ENCODE data around the gene FOXP3.

FOXP3 gene

GRCh38 chrX:49271341-49271740 is 6.8 kb upstream of the FOXP3 start:
- TF ChIP-seq, protein P1, sequence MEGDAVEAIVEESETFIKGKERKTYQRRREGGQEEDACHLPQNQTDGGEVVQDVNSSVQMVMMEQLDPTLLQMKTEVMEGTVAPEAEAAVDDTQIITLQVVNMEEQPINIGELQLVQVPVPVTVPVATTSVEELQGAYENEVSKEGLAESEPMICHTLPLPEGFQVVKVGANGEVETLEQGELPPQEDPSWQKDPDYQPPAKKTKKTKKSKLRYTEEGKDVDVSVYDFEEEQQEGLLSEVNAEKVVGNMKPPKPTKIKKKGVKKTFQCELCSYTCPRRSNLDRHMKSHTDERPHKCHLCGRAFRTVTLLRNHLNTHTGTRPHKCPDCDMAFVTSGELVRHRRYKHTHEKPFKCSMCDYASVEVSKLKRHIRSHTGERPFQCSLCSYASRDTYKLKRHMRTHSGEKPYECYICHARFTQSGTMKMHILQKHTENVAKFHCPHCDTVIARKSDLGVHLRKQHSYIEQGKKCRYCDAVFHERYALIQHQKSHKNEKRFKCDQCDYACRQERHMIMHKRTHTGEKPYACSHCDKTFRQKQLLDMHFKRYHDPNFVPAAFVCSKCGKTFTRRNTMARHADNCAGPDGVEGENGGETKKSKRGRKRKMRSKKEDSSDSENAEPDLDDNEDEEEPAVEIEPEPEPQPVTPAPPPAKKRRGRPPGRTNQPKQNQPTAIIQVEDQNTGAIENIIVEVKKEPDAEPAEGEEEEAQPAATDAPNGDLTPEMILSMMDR (IDR thresholded peaks at IDR 0.05), result no peak

DNA sequence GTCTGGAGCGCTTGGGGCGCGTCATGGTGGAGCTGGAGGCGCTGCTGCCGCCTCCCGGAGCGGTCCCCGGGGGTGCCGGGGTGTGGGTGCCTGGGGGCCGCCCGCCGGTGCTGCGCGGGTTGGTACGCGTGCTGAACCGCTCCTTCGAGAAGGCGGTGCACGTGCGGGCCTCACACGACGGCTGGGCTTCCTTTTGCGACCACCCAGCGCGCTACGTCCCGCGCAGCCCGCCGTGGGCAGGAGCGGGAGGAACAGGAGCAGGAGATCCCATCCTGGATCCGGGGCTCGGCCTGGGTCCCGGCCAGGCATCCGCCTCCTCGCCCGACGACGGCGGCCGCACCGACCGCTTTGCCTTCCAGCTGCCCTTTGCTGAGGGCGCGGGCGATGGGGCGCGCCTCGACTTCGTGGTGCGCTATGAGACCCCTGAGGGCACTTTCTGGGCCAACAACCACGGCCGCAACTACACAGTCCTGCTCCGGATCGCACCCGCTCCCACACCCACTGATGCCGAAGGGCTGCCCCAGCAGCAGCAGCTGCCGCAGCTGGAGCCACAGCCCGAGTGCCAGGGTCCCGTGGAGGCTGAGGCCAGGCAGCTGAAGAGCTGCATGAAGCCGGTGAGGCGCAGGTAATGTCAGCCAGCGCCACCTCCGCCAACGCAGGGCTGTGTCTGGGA is 5.9 kb upstream of the FOXP3 start:
- TF ChIP-seq, protein P1 (IDR thresholded peaks at IDR 0.05), result no peak

DNA sequence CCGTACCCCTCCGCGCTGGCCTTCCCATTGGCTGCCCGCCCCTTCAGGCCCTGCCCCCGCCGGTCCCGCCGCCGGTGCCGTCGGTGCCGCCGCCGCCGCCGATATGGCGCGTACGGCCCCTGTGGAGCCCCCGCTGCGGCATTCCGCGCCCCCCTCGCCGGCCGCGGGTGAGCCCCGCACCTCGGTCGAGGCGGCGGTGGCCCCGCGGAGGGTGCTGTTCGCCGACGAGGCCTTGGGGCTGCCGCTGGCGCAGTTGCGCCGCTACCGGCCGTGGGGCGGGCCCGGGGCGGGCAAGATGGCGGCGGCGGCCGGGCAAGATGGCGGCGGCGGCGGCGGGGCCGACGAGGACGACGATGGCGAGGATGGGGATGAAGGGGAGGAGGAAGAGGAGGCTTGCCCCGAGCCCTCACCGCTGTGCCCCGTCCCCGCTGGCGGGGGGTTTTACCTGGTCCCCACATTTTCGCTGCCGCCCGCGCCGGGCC is 5.3 kb upstream of the FOXP3 start, which contains the start of gene PPP1R3F:
PPP1R3F (plus strand) TSS at position 27 of the 482 bp plus-strand sequence; CDS start at position 104, 77 bp downstream.
- TF ChIP-seq, protein P1 (IDR thresholded peaks at IDR 0.05), result no peak

DNA sequence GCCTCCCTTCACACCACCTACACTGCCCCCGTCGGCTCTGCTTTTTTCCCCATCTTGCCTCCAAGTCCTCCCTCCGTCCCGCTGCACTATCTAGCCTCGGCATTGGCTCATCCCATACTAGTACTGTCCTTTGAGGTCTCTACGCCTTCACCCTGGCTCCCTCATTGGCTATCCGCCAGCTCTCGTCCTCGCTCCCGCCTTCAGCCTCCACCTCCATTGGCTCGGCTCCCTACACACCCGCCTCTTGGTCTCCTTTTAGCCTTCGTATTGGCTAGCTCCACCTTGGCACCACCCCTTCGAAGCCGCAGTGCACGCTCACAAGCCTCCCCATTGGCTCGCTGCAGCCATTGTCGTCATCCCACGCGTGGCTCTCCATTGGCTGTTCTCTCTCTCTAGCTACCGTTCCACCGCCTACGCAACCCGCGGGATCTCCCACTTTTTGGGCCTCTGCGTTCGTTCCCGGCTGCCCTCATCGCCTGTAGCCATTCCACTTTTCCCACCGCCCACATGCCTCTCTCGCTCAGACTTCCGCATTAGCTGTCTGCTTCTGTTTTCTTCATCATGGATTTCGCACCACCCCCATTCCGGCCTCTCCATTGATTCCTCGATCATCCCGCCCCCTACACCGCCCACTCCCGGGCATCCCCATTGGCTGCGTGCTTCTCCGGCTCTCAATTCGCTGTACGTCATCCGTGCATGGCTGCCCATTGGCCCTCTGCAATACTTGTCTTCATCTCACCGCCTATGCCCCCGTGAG is 4.7 kb upstream of the FOXP3 start:
- TF ChIP-seq, protein P1 (IDR thresholded peaks at IDR 0.05), result no peak

GRCh38 chrX:49268702-49269009 is 4.1 kb upstream of the FOXP3 start:
- TF ChIP-seq, protein P1 (IDR thresholded peaks at IDR 0.05), result no peak

- TF ChIP-seq, protein P1 (IDR thresholded peaks at IDR 0.05), result no peak
These were observed 2.3 kb upstream of the FOXP3 start for GRCh38 chrX:49266523-49267445.

DNA sequence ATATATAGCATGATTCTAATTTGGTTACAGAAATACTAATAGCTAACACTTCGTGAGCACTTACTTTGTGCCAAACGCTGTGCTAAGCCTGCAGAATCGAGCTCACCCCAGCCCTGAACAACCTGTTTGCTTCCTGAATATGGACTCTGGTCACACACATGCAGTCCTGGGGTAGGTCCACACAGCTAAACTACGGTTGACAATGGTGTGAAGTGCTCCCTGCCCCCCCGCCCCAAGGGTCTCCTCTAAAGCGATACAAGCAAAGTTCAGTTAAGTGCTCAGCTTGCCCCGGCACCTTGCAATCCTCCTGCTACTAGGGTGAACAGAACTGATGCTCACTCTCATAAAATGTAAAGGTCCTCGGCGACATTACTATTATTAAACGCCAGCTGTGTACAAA is 879 bp downstream of the FOXP3 start:
- TF ChIP-seq, protein P1 (IDR thresholded peaks at IDR 0.05), result no peak
